Activated T-cell treated with anti-CD3 and anti-CD28 coated beads for 4 hours (primary cell): Measurements from ENCODE around the gene COL25A1.
"Not testable (repeated sequence)": the region's sequence is repeated elsewhere in the genome, so short reads cannot be mapped to it uniquely, and the experiment has no call there.

Experiments used
- DNase-seq: peaks from one replicate; pipeline ENCODE4 v3.0.0-alpha.2; 2020

COL25A1 gene

GRCh38 chr4:109114501-109114900, 188.0 kb downstream of the COL25A1 start:
- no peak for DNase-seq

DNA sequence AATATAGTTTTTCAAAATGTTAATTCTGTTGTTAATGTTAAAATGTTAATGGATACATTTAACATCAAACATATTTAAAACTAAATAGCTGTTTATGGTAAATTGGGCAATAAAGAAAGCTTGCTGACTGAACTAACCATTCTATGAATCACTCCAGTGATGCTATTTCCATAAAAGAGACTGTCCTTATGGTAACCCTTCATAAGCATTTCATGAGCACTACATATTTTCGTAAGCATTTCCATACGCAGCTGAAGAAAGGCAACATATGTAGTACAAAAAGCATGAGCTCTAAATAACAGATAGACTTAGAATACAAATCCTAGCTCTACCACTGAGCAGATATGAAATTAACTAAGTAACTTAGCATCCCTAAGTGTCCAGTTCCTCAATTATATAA, 188.9 kb downstream of the COL25A1 start:
- DNase-seq, result no peak

DNA sequence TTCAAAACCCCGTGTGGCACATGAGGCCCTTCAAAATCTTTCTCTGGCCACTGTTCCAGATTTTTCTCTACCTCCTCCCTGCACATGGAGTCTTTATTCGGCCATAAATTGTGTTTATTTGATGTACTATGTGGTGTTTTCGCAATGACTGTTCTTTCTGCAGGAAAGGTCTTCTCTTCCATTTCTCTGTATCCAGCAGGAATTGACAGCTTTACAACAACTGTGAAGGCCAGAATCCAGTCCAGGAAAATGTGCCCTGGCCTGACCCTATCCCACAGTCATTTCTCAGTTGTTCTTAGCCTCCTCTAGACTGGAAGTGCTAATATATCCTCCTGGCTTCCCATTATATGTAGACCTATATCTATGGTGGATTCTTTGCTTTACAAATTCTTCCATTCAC, 191.4 kb downstream of the COL25A1 start:
- DNase-seq, result no peak

DNA sequence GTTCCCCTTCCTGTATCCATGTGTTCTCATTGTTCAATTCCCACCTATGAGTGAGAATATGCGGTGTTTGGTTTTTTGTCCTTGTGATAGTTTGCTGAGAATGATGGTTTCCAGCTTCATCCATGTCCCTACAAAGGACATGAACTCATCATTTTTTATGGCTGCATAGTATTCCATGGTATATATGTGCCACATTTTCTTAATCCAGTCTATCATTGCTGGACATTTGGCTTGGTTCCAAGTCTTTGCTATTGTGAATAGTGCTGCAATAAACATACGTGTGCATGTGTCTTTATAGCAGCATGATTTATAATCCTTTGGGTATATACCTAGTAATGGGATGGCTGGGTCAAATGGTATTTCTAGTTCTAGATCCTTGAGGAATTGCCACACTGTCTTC, 194.2 kb downstream of the COL25A1 start:
- DNase-seq, result not testable (repeated sequence)

DNA sequence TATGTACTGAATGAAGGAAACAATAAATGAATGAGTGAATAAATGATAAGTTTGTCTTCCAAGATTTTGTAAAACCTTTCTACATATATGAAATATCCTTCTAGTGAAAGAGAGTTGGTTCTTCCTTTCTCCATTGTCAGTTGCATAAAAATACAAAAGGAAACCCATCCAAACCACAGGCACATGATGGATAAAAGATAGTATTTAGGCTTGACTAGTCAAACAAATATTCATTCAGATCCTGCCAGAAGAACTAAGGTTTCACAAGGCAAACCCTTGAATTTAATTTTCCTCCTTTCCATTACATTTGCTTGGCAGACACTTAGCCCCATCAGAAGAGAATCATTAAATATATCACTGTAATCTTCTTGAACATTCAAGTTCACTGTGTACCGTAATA, 208.4 kb downstream of the COL25A1 start:
- DNase-seq, result no peak

- no peak for DNase-seq
Measured at GRCh38 chr4:109091727-109092409, 210.6 kb downstream of the COL25A1 start.

DNA sequence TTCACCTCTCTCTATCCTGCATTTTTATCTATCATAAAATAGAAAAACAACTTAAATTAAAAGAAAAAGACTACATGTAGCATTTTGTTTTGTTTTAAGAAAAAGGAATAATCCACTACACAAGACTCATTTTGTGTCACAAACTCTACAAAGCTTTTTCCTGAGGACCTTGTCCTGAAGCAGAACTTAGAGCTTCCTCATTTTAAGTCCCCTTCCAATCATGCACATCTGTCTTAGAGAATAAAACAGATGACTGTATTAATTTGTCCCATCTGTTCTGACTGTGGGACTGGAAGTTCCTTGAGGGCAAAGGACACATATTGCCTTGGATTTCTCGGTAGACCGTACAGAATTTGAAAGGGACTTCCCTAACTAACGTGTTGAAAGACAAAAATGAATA, 218.5 kb downstream of the COL25A1 start:
- no peak for DNase-seq

- no peak for DNase-seq
Measured at GRCh38 chr4:109079731-109080130, 222.7 kb downstream of the COL25A1 start.

- no peak for DNase-seq
Measured at GRCh38 chr4:109079201-109079600, 223.3 kb downstream of the COL25A1 start.

DNA sequence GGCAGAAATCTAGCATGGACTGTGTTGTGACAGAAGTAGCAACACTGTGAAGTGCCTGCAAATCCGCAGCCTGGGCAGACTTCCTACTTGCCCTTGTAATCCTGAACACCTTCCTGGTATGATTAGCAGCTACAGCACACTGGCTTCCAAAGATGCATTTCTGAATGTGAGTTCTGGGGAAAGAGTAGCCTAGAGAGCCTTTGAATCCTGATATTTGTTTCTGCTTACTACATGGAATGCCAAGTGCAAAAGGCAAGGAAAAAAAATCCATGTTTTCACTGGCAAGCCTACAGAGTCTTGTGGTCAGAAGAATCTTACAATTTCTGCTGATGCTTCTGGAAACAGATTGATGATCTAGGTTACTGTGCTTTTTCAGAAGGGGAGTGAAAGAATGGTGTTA, 223.7 kb downstream of the COL25A1 start:
- DNase-seq, result no peak

- no peak for DNase-seq
Measured at GRCh38 chr4:109077505-109077904, 225.0 kb downstream of the COL25A1 start.

- not testable (repeated sequence) for DNase-seq
Measured at GRCh38 chr4:109076709-109077108, 225.7 kb downstream of the COL25A1 start.

DNA sequence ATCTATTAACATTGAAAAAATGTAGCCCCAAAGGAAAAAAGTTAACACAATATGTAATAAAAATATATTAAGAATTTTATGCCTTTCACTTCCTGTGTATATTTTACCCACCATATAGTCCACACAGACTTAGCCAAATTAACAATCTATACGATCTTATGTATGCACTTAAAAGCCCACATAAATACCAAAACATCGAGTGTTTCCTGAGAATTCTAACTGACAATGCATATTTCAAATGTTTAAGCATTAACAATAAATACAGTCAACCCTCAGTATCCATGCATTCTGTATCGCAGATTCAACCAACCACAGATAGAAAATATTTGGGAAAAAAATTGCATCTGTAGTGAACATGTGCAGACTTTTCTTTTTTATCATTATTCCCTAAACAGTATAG, 226.8 kb downstream of the COL25A1 start:
- no peak for DNase-seq

DNA sequence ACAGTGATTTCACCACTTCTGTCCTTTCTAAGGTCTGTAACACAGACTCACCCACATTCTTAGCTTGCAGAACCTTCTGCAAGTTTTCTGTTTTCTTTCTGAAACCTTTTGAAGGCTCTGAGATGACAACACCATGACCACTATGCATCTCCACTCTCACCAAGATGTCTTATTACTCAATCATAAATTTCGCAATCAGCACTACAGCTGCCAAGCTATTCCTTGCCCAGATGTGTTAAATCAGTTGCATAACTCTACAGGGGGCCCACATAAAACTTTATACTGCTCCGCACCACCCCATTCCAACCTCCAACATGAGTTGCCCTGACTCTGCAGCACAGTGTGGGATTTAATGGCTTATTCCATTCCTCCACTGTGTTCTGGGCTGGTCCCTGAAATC, 229.9 kb downstream of the COL25A1 start:
- no peak for DNase-seq

DNA sequence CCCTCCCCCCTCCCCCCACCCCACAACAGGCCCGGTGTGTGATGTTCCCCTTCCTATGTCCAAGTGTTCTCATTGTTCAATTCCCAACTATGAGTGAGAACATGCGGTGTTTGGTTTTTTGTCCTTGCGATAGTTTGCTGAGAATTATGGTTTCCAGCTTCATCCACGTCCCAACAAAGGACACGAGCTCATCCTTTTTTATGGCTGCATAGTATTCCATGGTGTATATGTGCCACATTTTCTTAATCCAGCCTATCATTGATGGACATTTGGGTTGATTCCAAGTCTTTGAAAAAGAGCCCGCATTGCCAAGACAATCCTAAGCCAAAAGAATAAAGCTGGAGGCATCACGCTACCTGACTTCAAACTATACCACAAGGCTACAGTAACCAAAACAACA, 231.8 kb downstream of the COL25A1 start:
- not testable (repeated sequence) for DNase-seq

- DNase-seq, result no peak
Measured at GRCh38 chr4:109067508-109068235, 234.8 kb downstream of the COL25A1 start.

- no peak for DNase-seq
Measured at GRCh38 chr4:109065006-109065405, 237.5 kb downstream of the COL25A1 start.

DNA sequence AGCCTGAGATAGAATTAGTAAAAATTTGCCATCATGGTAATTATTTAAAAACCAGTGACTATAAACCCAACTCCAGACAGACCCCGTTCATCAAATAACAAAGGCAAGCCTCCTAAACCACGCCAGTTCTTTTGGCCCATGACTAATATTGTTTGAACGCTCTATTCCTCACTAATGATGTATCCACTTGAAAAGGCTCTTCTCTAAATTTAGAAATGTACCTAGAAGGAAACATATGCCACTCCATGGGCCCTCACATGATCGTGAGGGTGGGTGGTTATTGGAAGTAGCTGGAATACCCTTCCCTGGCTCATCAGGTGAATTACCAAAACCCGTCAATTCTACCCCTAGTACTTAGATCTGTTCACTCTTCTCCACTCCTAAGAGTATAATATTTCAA, 249.2 kb downstream of the COL25A1 start:
- no peak for DNase-seq

- no peak for DNase-seq
Measured at GRCh38 chr4:109052821-109053220, 249.6 kb downstream of the COL25A1 start.

GRCh38 chr4:109051054-109051453, 251.4 kb downstream of the COL25A1 start:
- DNase-seq, result no peak

DNA sequence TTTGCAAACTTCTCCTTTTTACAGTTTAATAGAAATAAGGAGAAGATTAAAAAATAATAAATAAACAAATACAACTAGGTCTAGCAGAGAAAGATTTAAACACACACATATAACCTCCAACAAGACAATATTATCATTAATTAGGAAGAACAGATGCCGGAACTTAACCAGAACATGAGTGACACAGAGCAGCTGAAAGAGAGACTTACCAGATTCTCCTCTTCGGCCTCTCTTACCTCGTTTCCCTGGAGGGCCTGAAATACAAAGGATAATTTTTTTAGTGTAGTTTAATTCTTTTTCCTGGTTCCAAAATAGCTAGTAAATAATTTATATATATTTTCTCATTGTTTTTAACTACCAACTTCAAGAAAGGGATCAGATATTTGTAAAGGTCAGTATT, 252.5 kb downstream of the COL25A1 start:
- DNase-seq, result no peak

DNA sequence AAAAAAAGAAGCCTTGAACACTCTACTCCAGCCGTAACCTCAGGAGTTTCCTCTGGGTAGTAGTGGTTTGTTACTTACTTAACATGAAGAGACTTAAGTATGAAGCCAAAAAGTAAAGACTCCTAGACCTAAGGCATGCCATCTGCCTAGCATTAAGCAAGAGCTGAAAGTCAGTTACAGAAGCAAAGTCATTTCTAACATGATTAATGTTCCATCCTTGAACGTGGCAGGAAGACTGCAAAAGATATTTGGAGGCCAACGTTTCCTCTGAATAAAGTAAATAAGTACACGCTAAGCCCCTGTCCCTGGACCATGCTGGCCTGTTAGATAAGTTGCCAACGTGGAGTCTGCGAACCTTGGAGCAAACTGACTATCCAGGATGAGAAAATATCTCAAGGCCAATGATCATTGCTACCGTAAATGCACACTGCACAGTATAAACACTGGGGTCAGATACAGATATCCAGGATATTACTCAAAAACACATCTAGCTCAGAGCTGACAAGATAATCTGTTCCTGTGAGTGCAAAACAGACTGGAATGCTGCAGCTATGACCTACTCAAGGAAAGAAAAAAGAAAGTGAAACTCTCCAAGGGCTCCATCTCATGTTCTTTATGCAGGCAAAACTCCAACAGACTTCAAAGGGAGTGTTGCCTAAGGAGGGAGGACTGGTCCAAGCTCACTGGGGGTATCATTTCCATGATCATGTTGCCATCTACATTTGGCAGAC, 255.8 kb downstream of the COL25A1 start:
- no peak for DNase-seq

- DNase-seq, result no peak
Measured at GRCh38 chr4:109044431-109044830, 258.0 kb downstream of the COL25A1 start.

- DNase-seq, result no peak
Measured at GRCh38 chr4:109043286-109043685, 259.2 kb downstream of the COL25A1 start.
